ENCODE data around the gene LRRC15.
A peak's percentile ranks its signal among the peaks of the same experiment; 100 is the strongest.

Gene LRRC15

DNA sequence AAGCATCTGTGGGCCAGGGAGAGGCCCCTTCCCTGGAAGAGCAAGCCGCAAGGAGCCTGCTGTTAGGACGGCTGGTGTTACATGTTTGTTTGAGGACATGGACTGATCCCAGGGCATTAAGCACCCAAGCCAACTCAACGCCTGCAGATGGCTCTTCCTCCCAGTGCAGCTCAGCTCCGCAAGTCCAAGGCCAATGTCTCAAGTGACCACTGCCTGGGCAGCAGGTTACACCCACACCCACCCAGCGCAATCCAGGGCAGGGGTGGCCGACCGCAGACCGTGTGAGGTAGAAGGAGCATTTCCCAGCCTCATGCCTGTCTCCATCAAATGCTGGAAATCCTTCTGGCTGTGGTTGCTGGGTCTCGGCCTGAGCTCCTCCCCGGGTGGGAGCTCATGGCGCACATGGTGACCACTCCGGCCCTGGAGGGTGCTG lies 15.0 kb upstream of the LRRC15 start:
- DNase-seq (ENCODE audit: low spot score) = no peak

DNA sequence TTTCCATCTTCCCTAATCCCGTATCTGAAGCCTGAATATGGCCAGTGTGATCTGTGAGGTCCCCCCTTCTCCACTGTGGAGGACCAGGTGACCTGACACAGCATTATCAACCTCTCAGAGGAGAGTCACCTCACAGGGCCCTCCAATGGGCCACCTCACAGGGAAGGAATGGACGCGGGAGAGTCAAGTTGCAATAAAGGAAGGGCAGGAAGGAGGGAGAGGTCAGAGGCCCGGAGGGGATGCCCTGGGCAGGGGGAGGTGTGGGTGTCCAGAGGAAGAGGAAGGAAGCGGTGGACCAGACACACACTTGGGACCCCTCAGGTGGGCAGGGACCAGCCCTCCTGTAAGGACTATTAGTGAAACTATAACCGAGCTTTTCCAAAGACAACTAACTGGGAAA lies 14.6 kb upstream of the LRRC15 start:
- no peak for DNase-seq (ENCODE audit: low spot score)

DNA sequence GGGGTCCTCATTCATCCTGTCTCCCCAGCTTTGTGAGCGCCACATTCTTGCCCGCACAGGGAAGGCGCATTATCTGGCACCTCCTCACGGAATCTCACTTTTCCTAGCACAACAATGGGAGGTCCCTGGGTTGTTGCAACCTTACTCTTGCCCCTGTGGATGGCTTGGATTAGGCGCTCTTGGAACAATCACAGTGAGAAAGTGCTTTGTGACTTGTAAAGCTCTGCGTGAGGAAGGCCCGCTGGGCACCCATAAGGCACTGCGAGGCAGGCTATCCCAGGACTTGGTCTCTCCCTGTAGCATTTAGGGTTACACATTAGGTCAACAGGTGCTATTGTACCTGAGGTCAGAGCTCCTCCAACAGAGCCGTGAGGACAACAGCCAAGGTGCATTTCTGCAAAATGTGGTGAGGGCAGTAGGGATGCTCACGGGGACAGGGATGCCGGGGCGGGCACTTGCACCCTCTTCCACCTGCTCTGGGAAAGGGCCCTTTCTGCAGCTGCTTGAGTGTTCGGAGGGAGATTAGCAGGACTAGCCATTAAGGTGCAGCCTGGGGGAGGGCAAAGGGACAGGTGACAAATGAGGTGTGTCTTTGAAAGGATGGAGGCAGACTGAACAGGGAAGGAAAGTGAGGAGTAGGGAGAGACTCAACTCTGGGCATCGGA lies 13.9 kb upstream of the LRRC15 start:
- DNase-seq (ENCODE audit: low spot score) = no peak

DNA sequence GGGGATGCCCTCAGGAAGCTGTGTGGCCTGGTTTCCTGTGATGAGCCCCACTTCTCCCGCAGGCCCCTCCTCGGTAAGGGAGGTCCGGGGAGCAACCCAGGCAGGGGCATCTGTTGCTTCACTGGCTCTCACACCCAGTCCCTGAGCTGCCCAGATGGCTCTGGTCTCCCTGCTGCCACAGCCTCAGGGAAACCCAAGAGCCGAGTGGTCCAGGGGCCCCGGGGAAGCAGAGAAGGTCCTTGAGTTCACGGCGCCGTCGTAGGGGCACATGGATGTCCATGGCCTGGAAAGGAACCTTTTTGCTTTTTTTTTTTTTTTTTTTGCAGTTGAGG lies 13.3 kb upstream of the LRRC15 start:
- no peak for DNase-seq (ENCODE audit: low spot score)

DNA sequence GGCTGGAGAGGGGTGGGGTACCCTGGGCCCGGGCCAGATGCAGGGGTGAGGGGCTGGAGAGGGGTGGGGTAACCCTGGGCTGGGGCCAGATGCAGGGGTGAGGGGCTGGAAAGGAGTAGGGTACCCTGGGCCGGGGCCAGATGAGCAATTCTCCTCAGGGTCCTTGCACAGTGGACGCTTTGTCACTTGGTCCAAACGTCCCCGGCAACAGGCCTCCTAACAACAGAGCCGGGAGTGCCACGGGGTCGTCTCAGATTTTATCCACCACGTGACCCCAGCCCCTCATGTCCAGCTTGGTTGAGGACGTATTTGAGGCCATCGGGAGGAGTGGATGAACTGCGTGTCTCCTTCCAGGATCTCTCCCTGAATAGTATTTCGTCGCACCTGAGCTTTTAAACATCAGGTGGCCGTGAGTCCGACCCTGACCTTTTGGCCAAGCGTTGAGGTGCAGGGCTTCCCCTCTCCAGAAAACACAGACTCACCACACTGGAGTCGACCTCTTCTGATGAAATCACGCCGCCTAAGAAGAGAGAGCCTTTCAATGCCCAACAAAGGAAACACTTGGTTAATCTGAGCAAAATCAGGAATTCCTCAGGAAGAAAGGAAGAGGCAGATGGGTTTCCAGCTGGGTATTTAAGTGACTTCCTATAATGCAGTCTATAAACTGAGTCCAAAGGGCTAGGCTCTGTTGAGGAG lies 12.8 kb upstream of the LRRC15 start:
- DNase-seq (ENCODE audit: low spot score) = no peak

DNA sequence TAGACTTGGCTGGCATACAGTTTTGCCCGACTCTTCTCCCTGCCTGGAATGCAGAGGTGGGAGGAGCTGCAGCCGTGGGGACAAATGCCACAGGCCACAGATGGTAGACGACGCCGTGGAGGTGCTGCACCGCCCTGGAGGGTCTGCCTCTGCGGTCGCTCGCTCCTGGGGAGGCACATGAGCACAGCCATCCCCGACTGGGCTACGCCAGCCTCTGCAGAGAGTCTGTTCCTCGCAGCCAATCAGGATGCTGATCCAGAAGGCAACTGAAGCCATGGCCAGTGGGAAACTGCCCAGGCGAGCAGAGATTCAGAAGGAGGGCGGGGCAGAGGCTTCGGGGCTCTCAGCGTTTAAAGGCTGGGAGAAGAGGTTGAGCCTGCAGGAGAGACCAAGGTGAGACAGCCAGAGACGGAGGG lies 11.9 kb upstream of the LRRC15 start:
- DNase-seq (ENCODE audit: low spot score) = no peak

DNA sequence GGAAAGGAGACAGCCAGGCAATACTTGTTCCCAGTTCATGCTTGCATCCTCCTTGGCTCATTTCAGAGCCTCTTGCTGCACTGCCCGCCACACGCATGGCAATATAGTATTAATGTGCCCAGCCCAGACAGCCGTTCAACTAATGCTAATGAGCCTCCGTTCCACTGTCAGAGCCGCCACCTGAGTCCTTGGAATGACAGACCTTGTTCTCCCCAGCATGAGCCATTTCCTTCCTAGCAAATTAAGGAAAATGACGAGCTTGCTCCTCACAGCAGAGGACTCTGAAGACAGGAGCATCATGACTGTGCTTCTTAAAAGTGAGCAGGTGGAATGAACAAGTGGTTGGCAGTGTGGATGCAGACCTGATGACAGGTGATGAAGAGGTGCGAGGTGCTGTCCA lies 10.8 kb upstream of the LRRC15 start:
- no peak for DNase-seq (ENCODE audit: low spot score)

DNA sequence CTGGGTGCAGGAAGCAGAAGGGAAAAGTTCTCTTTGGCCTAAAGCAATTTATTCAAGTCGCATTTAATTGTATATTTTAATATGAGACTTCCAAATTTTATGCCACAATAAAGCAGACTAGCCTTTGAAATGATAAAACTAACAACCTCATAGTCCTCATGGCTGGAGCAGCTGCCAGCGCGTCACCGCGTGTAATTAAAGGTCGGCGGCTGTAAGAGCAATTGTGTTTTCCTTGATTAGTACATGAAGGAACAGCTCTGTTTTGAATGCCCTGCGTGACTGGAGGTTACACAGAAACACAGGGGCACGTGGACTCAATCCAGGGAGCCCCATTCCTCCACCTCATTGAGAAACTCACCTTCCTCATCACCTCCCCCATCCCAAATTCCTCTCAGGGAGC lies 10.1 kb upstream of the LRRC15 start:
- DNase-seq (ENCODE audit: low spot score) = no peak

DNA sequence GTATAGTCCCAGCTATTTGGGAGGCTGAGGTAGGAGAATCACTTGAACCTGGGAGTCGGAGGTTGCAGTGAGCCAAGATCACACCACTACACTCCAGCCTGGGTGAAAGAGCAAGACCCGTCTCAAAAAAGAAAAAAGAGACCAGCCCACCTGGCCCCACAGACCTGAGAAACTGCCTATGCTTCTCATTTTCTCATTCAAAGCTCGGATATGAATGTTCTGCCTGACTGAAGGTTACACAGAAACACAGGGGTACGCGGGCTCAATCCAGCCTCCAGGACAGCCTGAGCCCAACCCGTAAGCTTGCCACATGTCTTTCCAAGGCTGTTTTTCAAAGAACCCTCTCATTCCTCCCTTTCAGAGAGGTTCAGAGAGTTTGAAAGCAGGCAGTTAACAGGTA lies 9.7 kb upstream of the LRRC15 start:
- DNase-seq (ENCODE audit: low spot score) = no peak

DNA sequence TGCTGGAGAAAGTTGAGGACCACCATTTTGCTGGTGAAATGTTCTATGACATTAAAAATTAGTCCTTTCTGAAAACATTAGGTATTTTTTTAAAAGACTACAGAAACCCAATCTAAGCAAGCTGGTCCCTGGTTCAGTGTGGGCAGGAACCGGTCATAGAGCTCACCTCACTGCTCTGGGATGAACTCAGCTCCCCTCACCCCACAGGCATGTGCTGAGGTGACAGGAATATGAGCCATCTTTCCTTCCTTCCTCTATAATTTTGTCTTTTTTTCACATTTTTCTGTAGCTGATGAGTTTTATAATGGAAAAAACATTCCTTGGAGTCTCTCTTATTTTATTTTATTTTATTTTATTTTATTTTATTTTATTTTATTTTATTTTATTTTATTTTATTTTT lies 8.2 kb upstream of the LRRC15 start:
- no peak for DNase-seq (ENCODE audit: low spot score)

DNA sequence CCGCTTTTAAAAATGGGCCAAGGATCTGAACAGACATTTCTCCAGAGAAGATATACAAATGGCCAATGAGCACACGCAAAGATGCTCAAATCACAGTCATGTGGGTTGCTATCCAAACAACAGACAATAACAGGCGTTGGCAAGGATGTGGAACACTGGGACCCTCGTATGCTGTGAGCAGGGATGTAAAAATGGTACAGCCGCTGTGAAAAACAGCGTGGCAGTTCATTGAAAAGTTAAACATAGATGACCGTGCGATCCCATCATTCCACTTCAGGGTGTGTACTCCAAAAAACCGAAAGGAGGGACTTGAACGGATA lies 6.7 kb upstream of the LRRC15 start:
- no peak for DNase-seq (ENCODE audit: low spot score)

DNA sequence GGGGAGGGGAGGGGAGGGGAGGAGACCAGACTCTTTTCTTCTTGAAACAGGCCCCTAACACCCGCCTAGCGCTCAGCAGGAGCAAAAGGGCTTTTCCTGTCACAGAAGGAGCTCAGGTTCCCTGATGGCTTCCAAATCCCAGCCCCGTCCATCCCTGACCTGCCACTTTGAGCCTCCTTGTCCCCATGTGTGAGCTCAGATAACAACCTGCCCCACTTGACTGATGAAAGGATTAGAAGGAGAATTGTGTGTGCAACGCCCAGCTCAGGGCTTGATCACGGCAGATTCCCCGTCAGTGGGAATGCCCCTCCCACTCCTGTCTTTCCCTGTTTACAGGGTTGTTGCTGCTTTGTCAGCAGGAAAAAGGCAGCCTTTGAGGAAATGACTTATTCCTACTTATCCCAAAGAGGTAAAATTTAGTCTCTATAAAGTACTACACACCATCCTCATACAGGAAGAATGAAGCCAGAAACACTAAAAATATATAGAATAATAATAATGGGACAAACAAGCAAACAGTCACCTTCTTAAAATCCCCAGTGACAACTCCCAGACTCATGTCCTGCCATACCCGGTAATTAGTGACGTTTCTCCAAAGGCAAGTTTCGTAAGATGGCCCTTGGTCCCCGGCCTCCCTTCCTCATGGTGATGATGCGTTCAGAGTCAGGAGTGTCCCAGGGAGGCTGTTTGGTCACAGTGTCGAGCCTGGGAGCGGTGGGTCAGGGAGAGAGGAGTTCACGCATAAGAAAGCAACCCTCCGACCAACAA lies 6.1 kb upstream of the LRRC15 start:
- no peak for DNase-seq (ENCODE audit: low spot score)

DNA sequence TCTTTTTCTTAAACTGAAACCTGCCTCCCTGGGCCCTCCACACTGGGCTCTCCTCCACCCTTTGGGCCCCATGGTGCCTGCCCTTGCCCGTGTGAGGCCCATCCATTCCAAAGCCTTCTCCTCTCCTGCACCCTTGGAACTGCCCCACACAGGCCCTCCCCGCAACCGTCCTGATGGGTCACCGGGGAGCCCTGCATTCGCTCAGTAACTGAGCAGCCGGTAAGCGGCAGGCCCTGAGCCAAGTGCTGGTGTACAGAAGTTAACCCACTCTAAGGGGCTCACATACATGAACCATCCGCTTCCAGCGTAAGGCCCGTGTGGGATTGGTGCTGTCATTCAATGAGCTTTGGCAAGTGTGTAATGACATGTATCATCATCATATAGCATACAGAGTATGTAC lies 5.4 kb upstream of the LRRC15 start:
- no peak for DNase-seq (ENCODE audit: low spot score)

DNA sequence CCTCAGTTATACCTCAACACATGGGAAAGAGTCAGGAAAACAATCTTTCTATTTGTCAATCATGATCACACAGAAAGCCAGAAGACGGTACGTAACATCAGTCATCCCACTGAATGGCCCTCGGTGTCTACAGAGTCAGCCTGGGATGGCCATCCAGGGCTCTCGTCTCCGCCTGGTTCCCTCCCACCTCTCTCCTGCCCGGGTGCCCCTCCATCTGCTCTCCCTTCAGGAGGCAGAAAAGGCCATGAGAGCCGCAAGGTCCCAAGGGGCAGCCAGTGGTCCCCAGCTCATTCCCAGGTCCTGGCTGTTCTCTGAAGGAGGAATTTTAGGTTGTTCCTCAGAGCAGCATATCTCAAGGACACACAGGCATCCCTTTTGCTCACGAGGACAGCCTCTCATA lies 4.4 kb upstream of the LRRC15 start:
- no peak for DNase-seq (ENCODE audit: low spot score)

DNA sequence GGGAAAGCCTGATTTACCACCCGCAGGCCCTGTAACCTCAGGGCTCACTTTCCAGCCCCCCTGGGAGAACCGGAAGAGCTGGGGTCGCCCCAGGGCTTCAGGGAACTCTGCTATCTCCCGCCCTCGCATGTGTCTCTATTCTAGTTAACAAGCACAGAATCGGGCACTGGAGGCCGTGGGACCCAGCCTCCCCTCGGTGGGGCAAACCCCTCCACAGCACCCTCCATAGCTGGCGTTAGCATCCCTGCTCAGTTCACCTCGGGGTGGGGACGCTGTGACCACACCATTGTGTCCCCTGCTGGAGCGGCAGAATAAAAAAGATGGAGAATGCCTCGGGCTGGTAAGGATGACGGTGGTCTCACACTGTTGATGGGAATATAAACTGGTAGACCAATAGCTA lies 3.5 kb upstream of the LRRC15 start:
- no peak for DNase-seq (ENCODE audit: low spot score)

DNA sequence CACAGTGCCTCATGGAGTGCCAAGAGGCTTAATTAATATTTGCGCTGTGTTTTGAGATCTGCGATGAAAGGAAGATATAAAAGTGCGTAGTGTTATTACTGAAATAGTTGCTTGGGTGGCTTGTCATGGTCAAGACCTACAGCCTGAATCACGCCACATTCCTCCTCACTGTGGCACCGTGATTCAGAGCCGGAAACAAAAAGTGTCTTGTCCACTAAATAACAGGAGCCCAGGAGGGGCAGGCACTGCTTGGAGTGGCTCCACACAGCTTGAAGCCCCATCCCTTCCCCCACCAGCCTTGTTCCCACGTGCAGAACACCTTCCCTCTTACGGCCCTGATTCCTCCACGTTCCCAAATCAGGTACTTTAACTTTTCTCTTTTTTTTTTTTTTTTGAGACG lies 1.2 kb upstream of the LRRC15 start:
- peak; percentile 66 for DNase-seq (ENCODE audit: low spot score)

DNA sequence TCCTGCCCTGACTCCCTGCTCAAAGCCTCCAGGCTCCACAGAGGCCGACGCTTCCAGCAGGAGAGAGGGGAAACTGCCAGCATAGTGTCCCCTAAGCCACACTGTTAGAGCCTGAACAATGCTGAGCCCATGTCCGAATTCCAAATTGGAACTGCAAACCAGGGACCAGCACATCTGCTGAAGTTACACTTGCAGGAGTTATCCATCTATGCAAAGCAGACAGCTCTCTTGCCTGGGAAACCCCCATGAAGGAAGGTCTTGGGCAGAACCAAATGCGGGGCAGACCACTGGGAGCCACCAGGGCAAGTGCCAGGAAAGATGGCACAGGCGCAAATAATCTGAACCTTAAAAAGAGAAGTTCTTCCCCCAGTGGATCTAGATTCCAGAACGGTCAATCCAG lies 625 bp downstream of the LRRC15 start:
- no peak for DNase-seq (ENCODE audit: low spot score)

DNA sequence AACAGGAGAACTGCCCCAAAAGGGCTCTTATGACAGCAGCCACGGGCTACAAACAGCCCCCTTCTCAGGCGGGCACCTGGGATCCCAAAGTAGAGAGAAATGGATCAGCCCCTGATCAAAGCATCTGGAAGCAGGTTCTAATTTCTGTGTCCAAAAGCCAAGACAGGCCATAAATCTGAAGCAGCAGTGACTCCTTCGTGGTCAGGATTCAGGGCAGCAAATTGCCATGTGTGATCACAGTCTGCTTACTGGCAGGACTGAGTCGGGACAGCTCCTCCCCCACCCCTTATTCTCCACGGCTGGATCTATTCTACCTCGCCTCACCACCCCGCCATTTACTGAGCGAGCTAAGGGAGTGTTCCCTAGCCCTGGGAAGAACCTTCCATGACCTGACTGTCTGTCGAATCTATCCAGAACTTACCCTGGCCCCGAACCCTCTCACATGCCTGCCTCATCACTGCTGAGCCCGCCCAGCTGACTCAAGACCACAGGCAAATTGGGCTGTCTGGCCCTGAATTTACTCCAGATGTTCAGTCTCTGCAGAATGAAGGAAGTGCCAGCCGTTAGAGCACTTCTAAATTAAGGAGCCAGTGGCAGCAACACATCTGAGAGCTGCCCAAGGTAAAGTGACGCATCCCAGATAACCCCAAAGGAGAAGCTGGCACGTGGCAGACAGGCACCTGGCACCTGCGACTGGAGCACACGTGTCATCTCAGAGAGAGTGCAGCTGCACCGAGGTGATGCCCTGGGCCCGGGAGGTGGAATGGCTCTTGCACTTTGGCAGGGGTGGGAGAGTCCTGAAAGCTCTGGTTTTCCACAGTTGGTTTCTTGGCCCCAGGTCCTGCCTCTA lies 1.3 kb downstream of the LRRC15 start:
- DNase-seq (ENCODE audit: low spot score) = no peak

DNA sequence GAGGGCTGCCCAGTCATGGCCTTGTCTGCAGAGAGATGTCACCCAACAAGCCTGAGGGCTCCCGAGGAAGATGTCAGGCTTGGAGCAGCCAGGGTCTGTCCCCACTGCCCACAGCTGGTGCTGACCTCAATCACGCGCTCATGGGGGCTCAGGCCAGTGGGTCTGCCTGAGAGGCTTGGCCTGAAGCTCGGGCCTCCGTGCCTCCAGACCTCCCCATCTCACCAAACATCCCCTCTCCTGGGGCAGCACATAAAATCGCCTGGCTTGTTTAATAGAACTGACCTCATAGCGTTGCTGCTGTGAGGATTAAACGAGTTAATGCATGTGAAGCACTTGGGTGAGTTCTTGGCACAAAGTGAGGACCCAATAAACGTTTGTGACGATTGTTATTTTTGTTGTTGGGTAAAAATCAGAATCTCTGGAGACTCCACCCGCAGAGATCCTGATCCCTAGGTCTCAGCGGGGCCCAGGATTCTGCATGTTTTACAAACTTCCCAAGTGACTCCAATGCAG lies 3.5 kb downstream of the LRRC15 start:
- DNase-seq (ENCODE audit: low spot score) = no peak

DNA sequence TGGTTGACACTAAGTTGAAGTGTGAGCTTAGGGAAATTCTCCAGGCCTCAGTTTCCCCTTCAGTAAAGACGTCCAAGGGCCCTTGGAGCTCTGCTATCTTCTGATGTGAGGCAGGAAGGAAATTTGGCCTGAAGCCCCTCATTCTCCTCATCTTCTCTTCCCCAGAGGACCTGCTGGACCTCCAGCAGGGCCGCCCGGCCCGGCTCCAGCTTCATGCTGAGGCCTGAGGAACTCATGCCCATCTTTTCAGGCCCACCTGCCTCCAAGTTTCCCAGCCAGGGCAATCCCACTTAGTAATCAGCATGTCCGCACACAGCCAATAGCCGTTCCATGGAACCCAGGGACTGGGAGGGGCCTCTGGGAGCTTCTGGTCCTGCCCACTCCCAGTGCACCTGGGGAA lies 4.0 kb downstream of the LRRC15 start:
- no peak for DNase-seq (ENCODE audit: low spot score)

DNA sequence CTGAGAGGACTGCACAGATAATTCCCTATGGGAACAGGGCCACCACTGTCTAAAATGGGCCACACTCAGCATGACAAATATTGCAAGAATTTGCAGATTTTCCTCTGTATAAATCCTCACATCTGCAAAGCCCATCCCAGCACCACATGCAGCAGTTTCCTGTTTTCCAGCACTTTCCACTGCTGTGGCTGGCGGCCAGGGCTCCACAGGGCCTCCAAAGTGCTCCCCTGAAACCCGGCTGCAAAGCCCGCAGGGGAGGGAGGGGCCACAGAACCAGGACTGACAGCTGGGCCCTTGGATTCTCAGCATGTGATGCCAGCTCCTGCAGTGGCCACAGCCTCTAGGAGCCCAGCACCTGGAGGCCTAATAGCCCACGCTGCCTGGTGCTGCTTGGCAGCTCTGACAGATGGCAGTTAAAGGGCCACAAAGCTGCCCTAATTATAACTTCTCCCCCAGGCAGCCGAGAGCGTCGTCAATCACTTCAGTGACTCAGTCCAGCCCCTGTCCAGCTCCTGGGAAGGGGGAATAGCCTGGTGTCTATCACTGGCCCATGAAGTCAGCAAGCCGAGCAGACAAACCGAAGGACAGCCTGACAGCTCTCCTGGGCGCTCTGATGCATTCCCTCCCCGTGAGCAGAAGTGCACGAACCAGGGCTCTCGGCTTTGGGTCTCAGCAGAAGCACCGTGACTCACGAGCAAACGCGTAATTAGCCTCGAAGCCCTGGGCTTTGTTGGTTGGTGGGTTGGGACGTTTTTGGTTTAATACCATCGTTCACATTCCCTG lies 4.7 kb downstream of the LRRC15 start:
- DNase-seq (ENCODE audit: low spot score) = no peak

DNA sequence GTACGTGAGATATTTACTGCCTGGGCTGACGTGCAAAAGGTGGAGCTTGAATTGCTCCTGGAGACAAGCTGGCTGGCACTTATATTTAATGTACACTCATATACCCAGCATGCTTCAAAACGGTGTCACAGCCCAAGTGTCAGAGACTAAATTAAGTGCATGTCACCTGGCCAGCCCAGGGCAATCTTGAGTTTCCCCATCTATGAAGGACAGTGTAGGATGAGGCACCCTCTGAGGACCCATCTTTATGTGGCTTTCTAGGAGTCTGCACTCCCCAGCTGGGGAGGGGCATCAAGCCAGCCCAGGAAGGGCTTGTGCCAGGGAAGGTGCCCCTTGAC lies 5.3 kb downstream of the LRRC15 start:
- no peak for DNase-seq (ENCODE audit: low spot score)
